OCI-LY3 (cell line): ENCODE data around the gene IL11.
A peak's percentile ranks its signal among the peaks of the same experiment; 100 is the strongest.
"Not testable (repeated sequence)": the region's sequence is repeated elsewhere in the genome, so short reads cannot be mapped to it uniquely, and the experiment has no call there.

Source experiments
- H2AFZ ChIP-seq: fragments of 200-600, 300-600 bp; shearing (Covaris generic); 2 replicates; pipeline ENCODE4 v1.6.0; 2014; ENCODE audit warnings: antibody characterized with exemption, low read depth, low read length
- H3K27ac ChIP-seq: fragments of 200-600, 300-600 bp; sonication (generic); 2 replicates; pipeline ENCODE4 v1.5.1; 2014; ENCODE audit warnings: mild to moderate bottlenecking, low read length, moderate library complexity, mixed read lengths
- H3K27me3 ChIP-seq: fragments of 200-600, 300-600 bp; sonication (generic); 2 replicates; pipeline ENCODE4 v1.6.1; 2014; ENCODE audit warnings: low read depth, low read length, mixed read lengths
- H3K36me3 ChIP-seq: fragments of 200-600, 300-600 bp; sonication (generic); replicated peaks from 2 replicates; pipeline ENCODE3; 2014; ENCODE audit warnings: low read depth, low read length, mixed read lengths
- H3K4me1 ChIP-seq: fragments of 300-600, 200-600 bp; sonication (generic); 2 replicates; pipeline ENCODE4 v1.6.1; 2014; ENCODE audit warnings: low read length, mixed read lengths
- H3K4me2 ChIP-seq: fragments of 200-600, 300-600 bp; sonication (generic); 2 replicates; pipeline ENCODE4 v1.6.1; 2014; ENCODE audit warnings: low read length, mixed read lengths
- H3K4me3 ChIP-seq: fragments of 300-600, 200-600 bp; sonication (generic); 2 replicates; pipeline ENCODE4 v1.5.1; 2014; ENCODE audit warnings: antibody characterized with exemption, mild to moderate bottlenecking, low read length, moderate library complexity
- H3K79me2 ChIP-seq: fragments of 300-600, 200-600 bp; shearing (Covaris generic); 2 replicates; pipeline ENCODE4 v1.6.1; 2014; ENCODE audit warnings: mild to moderate bottlenecking, low read length, mixed read lengths
- H3K9ac ChIP-seq: fragments of 300-600, 200-600 bp; shearing (Covaris generic); 2 replicates; pipeline ENCODE4 v1.6.0; 2014; ENCODE audit warnings: mild to moderate bottlenecking, low read length, moderate library complexity
- H3K9me3 ChIP-seq: fragments of 200-600, 300-600 bp; shearing (Covaris generic); 2 replicates; pipeline ENCODE4 v1.6.1; 2014; ENCODE audit warnings: low read length, mixed read lengths; ENCODE audit not compliant: insufficient read depth
- H4K20me1 ChIP-seq: fragments of 200-600, 300-600 bp; sonication (generic); 2 replicates; pipeline ENCODE4 v1.6.1; 2016; ENCODE audit warnings: low read length, mixed read lengths; ENCODE audit not compliant: insufficient read depth
- CTCF ChIP-seq: fragments of 200-600, 300-600 bp; sonication (generic); IDR thresholded peaks from 2 replicates; pipeline ENCODE4 v1.5.1; 2014; ENCODE audit warnings: antibody characterized with exemption, low read length, low read depth
- EZH2phosphoT487 ChIP-seq: fragments of 200-600 bp; shearing (Covaris generic); IDR thresholded peaks from 2 replicates; pipeline ENCODE4 v1.6.1; 2018; ENCODE audit warnings: antibody characterized with exemption, mixed run types, low read depth

The IL11 gene

GRCh38 chr19:55339889-55340783, 30.1 kb downstream of the IL11 start:
- peaks cover 8% of the 10 kb centered on the region; the same call in 1 of the 2 replicates for H3K27me3 ChIP-seq
- peaks cover 8% of the 10 kb centered on the region; the same call in 1 of the 2 replicates for H3K79me2 ChIP-seq
- H3K9ac ChIP-seq, result peak overlapping the region; percentile 94
- H3K4me2 ChIP-seq, result peak overlapping the region; percentile 87
- H3K27ac ChIP-seq, result peak overlapping the region; percentile 34
- H4K20me1 ChIP-seq, result no peaks in the 10 kb centered on the region
- no peak for TF ChIP-seq CTCF
- no peak for TF ChIP-seq EZH2phosphoT487
- no peak overlapping the region for H2AFZ ChIP-seq
- peak overlapping the region; percentile 96 for H3K4me3 ChIP-seq
- peaks cover 9% of the 10 kb centered on the region; the same call in 1 of the 2 replicates for H3K4me1 ChIP-seq
- H3K9me3 ChIP-seq, result no peaks in the 10 kb centered on the region
- peaks cover 5% of the 10 kb centered on the region for H3K36me3 ChIP-seq

GRCh38 chr19:55339105-55339888, 31.0 kb downstream of the IL11 start, which contains the start of gene KMT5C:
KMT5C (plus strand) TSS chr19:55339876; CDS start chr19:55341937, 2,061 bp downstream.
- Histone ChIP-seq H2AFZ (peak within 1 kb of the TSS; percentile 100), H3K9me3 (no peaks in the 10 kb centered on the region), H3K9ac (peak within 1 kb of the TSS; percentile 94), H3K36me3 (peaks cover 5% of the 10 kb centered on the region), H3K79me2 (peaks cover 8% of the 10 kb centered on the region; the same call in 1 of the 2 replicates), H3K27me3 (peaks cover 8% of the 10 kb centered on the region; the same call in 1 of the 2 replicates), H3K4me1 (peaks cover 9% of the 10 kb centered on the region; the same call in 1 of the 2 replicates), H3K4me2 (peak within 1 kb of the TSS; percentile 96), H4K20me1 (no peaks in the 10 kb centered on the region), H3K4me3 (peak within 1 kb of the TSS; percentile 96), H3K27ac (peak within 1 kb of the TSS; percentile 63)
- TF ChIP-seq CTCF (no peak), EZH2phosphoT487 (no peak)

GRCh38 chr19:55336101-55336500, 34.2 kb downstream of the IL11 start:
- Histone ChIP-seq H3K9me3 (no peaks in the 10 kb centered on the region), H3K4me3 (no peak overlapping the region), H4K20me1 (no peaks in the 10 kb centered on the region), H3K27me3 (peaks cover 20% of the 10 kb centered on the region; the same call in 1 of the 2 replicates), H3K27ac (no peak overlapping the region), H3K36me3 (no peaks in the 10 kb centered on the region), H3K4me2 (no peak overlapping the region), H2AFZ (no peak overlapping the region), H3K79me2 (peaks cover 8% of the 10 kb centered on the region; the same call in 1 of the 2 replicates), H3K4me1 (peaks cover 7% of the 10 kb centered on the region; the same call in 1 of the 2 replicates), H3K9ac (no peak overlapping the region)
- TF ChIP-seq CTCF (no peak), EZH2phosphoT487 (no peak)

GRCh38 chr19:55333870-55334269, 36.4 kb downstream of the IL11 start:
- H3K4me1 ChIP-seq, result peaks cover 7% of the 10 kb centered on the region; the same call in 1 of the 2 replicates
- H3K4me3 ChIP-seq, result no peak overlapping the region
- H3K36me3 ChIP-seq, result no peaks in the 10 kb centered on the region
- H2AFZ ChIP-seq, result no peak overlapping the region
- H3K27ac ChIP-seq, result no peak overlapping the region
- no peak for TF ChIP-seq CTCF
- TF ChIP-seq EZH2phosphoT487, result no peak
- no peaks in the 10 kb centered on the region for H3K9me3 ChIP-seq
- no peak overlapping the region for H3K4me2 ChIP-seq
- peaks cover 20% of the 10 kb centered on the region; the same call in 1 of the 2 replicates for H3K27me3 ChIP-seq
- H3K9ac ChIP-seq, result no peak overlapping the region
- H3K79me2 ChIP-seq, result no peaks in the 10 kb centered on the region
- H4K20me1 ChIP-seq, result no peaks in the 10 kb centered on the region

GRCh38 chr19:55329791-55330190, 40.5 kb downstream of the IL11 start:
- not testable (repeated sequence) for H3K79me2 ChIP-seq, H2AFZ ChIP-seq, H3K4me2 ChIP-seq, H3K9ac ChIP-seq, H4K20me1 ChIP-seq, H3K4me1 ChIP-seq, H3K4me3 ChIP-seq, H3K27ac ChIP-seq, H3K9me3 ChIP-seq, H3K36me3 ChIP-seq
- H3K27me3 ChIP-seq, result peaks cover 12% of the 10 kb centered on the region; the same call in 1 of the 2 replicates
